PC-9 (cell line): ENCODE measurements around the gene ZNF229. TPM values are rescaled to one million over a fixed set of nuclear protein-coding genes. Genes with fewer than 3 reads are reported as not detected.
"Not testable (repeated sequence)": the region's sequence is repeated elsewhere in the genome, so short reads cannot be mapped to it uniquely, and the experiment has no call there.

Source experiments
- BruUV-seq: library from RNA; stranded (reverse); fragments of 400-500 nt; replicated peaks from 2 replicates; lab custom pipeline; 2021; lab: Mats Ljungman, UMichigan
- CTCF ChIA-PET: fragments of 300-600 bp; sonication (Branson Sonifier 250); formaldehyde crosslinking; loops from one replicate; lab custom pipeline; 2022; ENCODE audit warnings: antibody characterized with exemption; lab: Charles Lee
- POLR2A ChIA-PET: fragments of 300-600 bp; sonication (Branson Sonifier 250); formaldehyde crosslinking; loops from one replicate; lab custom pipeline; 2022; ENCODE audit warnings: antibody characterized with exemption; ENCODE audit not compliant: unreplicated experiment; lab: Charles Lee
- DNase-seq, 2 experiments: peaks; one replicate each; pipeline versions ENCODE4 v3.0.0 to v3.0.0-alpha.2; 2015 to 2022; ENCODE audit warnings: mixed read lengths in 1 of 2
- H2AFZ ChIP-seq: fragments of 200-600 bp; sonication (generic); 2 replicates; pipeline ENCODE4 v1.8.1; 2017; ENCODE audit warnings: antibody characterized with exemption
- H3F3A ChIP-seq: fragments of 200-600 bp; sonication (generic); 2 replicates; pipeline ENCODE4 v1.8.1; 2017; ENCODE audit warnings: antibody characterized with exemption, mild to moderate bottlenecking, low read depth; ENCODE audit not compliant: insufficient read depth
- H3K27ac ChIP-seq: fragments of 200-600 bp; sonication (generic); 2 replicates; pipeline ENCODE4 v1.6.1; 2016; ENCODE audit warnings: mixed run types
- H3K27me3 ChIP-seq: fragments of 200-600 bp; sonication (generic); 2 replicates; pipeline ENCODE4 v1.6.1; 2016; ENCODE audit warnings: low read depth, mixed run types; ENCODE audit not compliant: insufficient read depth
- H3K36me3 ChIP-seq: fragments of 200-600 bp; sonication (generic); 2 replicates; pipeline ENCODE4 v1.6.1; 2016; ENCODE audit warnings: low read depth, mixed run types
- H3K4me1 ChIP-seq: fragments of 200-600 bp; sonication (generic); replicated peaks from 2 replicates; pipeline ENCODE4 v1.6.1; 2016; ENCODE audit warnings: mixed run types; ENCODE audit not compliant: insufficient read depth
- H3K4me2 ChIP-seq: fragments of 200-600 bp; sonication (generic); 2 replicates; pipeline ENCODE4 v1.6.1; 2017; ENCODE audit warnings: mixed run types
- H3K4me3 ChIP-seq: fragments of 200-600 bp; sonication (generic); 2 replicates; pipeline ENCODE4 v1.6.1; 2016; ENCODE audit warnings: mixed run types
- H3K79me2 ChIP-seq: fragments of 200-600 bp; sonication (generic); 2 replicates; pipeline ENCODE4 v1.6.1; 2017; ENCODE audit warnings: low read depth, mixed run types
- H3K9me2 ChIP-seq: fragments of 200-600 bp; sonication (generic); 2 replicates; pipeline ENCODE4 v1.8.1; 2017; ENCODE audit warnings: mild to moderate bottlenecking; ENCODE audit not compliant: insufficient read depth
- H3K9me3 ChIP-seq: fragments of 200-600 bp; sonication (generic); 2 replicates; pipeline ENCODE4 v1.8.1; 2016; ENCODE audit warnings: low read depth; ENCODE audit not compliant: insufficient read depth
- H4K20me1 ChIP-seq: fragments of 200-600 bp; sonication (generic); 2 replicates; pipeline ENCODE4 v1.8.1; 2017; ENCODE audit not compliant: insufficient read depth
- CTCF ChIP-seq: fragments of 200-600 bp; sonication (generic); conservative IDR thresholded peaks from 2 replicates; pipeline ENCODE4 v1.6.1; 2017; ENCODE audit warnings: mixed run types, antibody characterized with exemption, mild to moderate bottlenecking, moderate library complexity
- EZH2 ChIP-seq: fragments of 200-600 bp; sonication (generic); IDR thresholded peaks from 2 replicates; pipeline ENCODE4 v1.8.0; 2017; ENCODE audit warnings: antibody characterized with exemption, low read depth
- intact Hi-C: fragments of 100-400 bp; cut with micrococcal nuclease; formaldehyde crosslinking; loops from one replicate; pipeline ENCODE4 v1.10.0; 2022; ENCODE audit not compliant: unreplicated experiment
- total RNA-seq: library from RNA; stranded (reverse); gene quantifications from 2 replicates; pipeline ENCODE4 v1.2.3, GENCODE V29; 2021

ZNF229 gene
- total RNA-seq, 1 experiment from 2014 or later, result 11.3 TPM

GRCh38 chr19:44430956-44431355 is 17.3 kb downstream of the ZNF229 start:
- Histone ChIP-seq H3K9me2 (no peaks in the 10 kb centered on the region), H3F3A (no peaks in the 10 kb centered on the region), H3K4me2 (no peak overlapping the region), H3K36me3 (peaks cover 64% of the 10 kb centered on the region), H2AFZ (no peak overlapping the region), H4K20me1 (no peaks in the 10 kb centered on the region), H3K4me3 (no peak overlapping the region; the same call in 1 of the 2 replicates), H3K79me2 (no peaks in the 10 kb centered on the region), H3K9me3 (peaks cover 93% of the 10 kb centered on the region), H3K27me3 (no peaks in the 10 kb centered on the region), H3K4me1 (no peaks in the 10 kb centered on the region), H3K27ac (no peak overlapping the region)
- no peak for DNase-seq
- BruUV-seq, result no TSS peak
- ChIA-PET CTCF (no interaction called here), POLR2A (no interaction called here)
- no peak for TF ChIP-seq CTCF
- TF ChIP-seq EZH2, result no peak
- intact Hi-C loops, result no loop called here

- H3K9me2 ChIP-seq, H3K4me1 ChIP-seq, intact Hi-C loops, H3K36me3 ChIP-seq, H3K9me3 ChIP-seq, H3F3A ChIP-seq, BruUV-seq, H3K4me2 ChIP-seq, CTCF ChIA-PET, DNase-seq, H4K20me1 ChIP-seq, POLR2A ChIA-PET, H2AFZ ChIP-seq, H3K4me3 ChIP-seq, H3K79me2 ChIP-seq, H3K27ac ChIP-seq: not testable (repeated sequence)
- peaks cover 67% of the 10 kb centered on the region for H3K27me3 ChIP-seq
Measured at GRCh38 chr19:44415553-44415952, 32.7 kb downstream of the ZNF229 start.

- H3K9me3 ChIP-seq, result peaks cover 19% of the 10 kb centered on the region
- no peak within 1 kb of the TSS for H3K27ac ChIP-seq
- peak within 1 kb of the TSS; percentile 94 for H2AFZ ChIP-seq
- H3K27me3 ChIP-seq, result peaks cover 7% of the 10 kb centered on the region; the same call in 1 of the 2 replicates
- peak; percentile 88 to 95 for DNase-seq
- ChIA-PET POLR2A (no interaction called here), CTCF (no interaction called here)
- no peaks in the 10 kb centered on the region for H3K9me2 ChIP-seq
- TSS peak; percentile 76 for BruUV-seq
- H3K79me2 ChIP-seq, result no peaks in the 10 kb centered on the region
- peaks cover 4% of the 10 kb centered on the region; the same call in 1 of the 2 replicates for H3K4me1 ChIP-seq
- peak within 1 kb of the TSS; percentile 78 for H3K4me3 ChIP-seq
- no peaks in the 10 kb centered on the region for H3F3A ChIP-seq
- H3K36me3 ChIP-seq, result no peaks in the 10 kb centered on the region
- TF ChIP-seq EZH2 (no peak), CTCF (no peak)
- intact Hi-C loops, result loop anchor here (5.0 to 10.0 kb wide), 2 partner anchors 47 to 194 kb away; partner anchors contain the start of gene ZNF112
- no peaks in the 10 kb centered on the region for H4K20me1 ChIP-seq
- peak within 1 kb of the TSS; percentile 84 for H3K4me2 ChIP-seq
Measured at GRCh38 chr19:44401139-44402115, 46.8 kb downstream of the ZNF229 start, which contains the start of gene ZNF285. Gene ZNF285, minus strand, starts transcription at chr19:44401608. Its CDS starts 4,395 bp downstream, at chr19:44397213.

- H3K9me2 ChIP-seq, H3K4me3 ChIP-seq, DNase-seq, H4K20me1 ChIP-seq, H3K79me2 ChIP-seq, H2AFZ ChIP-seq, H3K36me3 ChIP-seq, H3K4me1 ChIP-seq, H3K27ac ChIP-seq, H3K27me3 ChIP-seq, H3F3A ChIP-seq, BruUV-seq, H3K9me3 ChIP-seq, POLR2A ChIA-PET, H3K4me2 ChIP-seq, intact Hi-C loops, CTCF ChIA-PET: not testable (repeated sequence)
Measured at GRCh38 chr19:44389268-44389667, 59.0 kb downstream of the ZNF229 start.
